H1 (cell line): ENCODE data around the gene CAMK2A. TPM values are rescaled to one million over a fixed set of nuclear protein-coding genes. Genes with fewer than 3 reads are reported as not detected.

Experiments used
- CTCF ChIA-PET: fragments of 300-600 bp; sonication (Branson Sonifier 250); formaldehyde crosslinking; loops from one replicate; lab custom pipeline; 2021; ENCODE audit not compliant: partially characterized antibody; lab: Charles Lee
- POLR2A ChIA-PET: fragments of 300-600 bp; sonication (Branson Sonifier 250); formaldehyde crosslinking; loops from one replicate; lab custom pipeline; 2021; ENCODE audit warnings: inconsistent platforms; ENCODE audit not compliant: partially characterized antibody; lab: Charles Lee
- DNase-seq, 2 experiments: peaks; one replicate each; pipeline versions ENCODE4 v3.0.0 to v3.0.0-alpha.2; 2010 to 2022; ENCODE audit warnings: low spot score in 2 of 2, low read depth in 1 of 2, mixed read lengths in 1 of 2
- FAIRE-seq: peaks from 2 replicates; lab custom pipeline; 2011; peaks lifted over from hg19 to GRCh38; lab: Jason Lieb, UNC
- H2AFZ ChIP-seq: 2 replicates; pipeline ENCODE4 v1.8.1; 2012; ENCODE audit warnings: low read length, inconsistent platforms
- H2AK5ac ChIP-seq: 2 replicates; pipeline ENCODE4 v1.6.1; 2013; ENCODE audit warnings: low read depth, low read length
- H2BK120ac ChIP-seq: replicated peaks from 2 replicates; pipeline ENCODE3; 2013; ENCODE audit warnings: low read depth, low read length, inconsistent platforms
- H2BK12ac ChIP-seq: 2 replicates; pipeline ENCODE4 v1.6.1; 2013; ENCODE audit warnings: low read depth, low read length
- H2BK15ac ChIP-seq: 2 replicates; pipeline ENCODE4 v1.6.1; 2013; ENCODE audit warnings: low read length
- H2BK20ac ChIP-seq: 2 replicates; pipeline ENCODE4 v1.6.1; 2013; ENCODE audit warnings: low read length
- H2BK5ac ChIP-seq: 2 replicates; pipeline ENCODE4 v1.6.1; 2013; ENCODE audit warnings: low read depth, low read length
- H3K14ac ChIP-seq: 2 replicates; pipeline ENCODE4 v1.6.1; 2013; ENCODE audit warnings: inconsistent platforms; ENCODE audit not compliant: insufficient read length
- H3K18ac ChIP-seq: 2 replicates; pipeline ENCODE4 v1.6.1; 2013; ENCODE audit warnings: low read length; ENCODE audit errors: extremely low read depth
- H3K23ac ChIP-seq: 2 replicates; pipeline ENCODE4 v1.6.1; 2013; ENCODE audit warnings: inconsistent platforms; ENCODE audit not compliant: insufficient read length
- H3K23me2 ChIP-seq: 2 replicates; pipeline ENCODE4 v1.6.1; 2013; ENCODE audit warnings: low read depth, low read length
- H3K27ac ChIP-seq: 2 replicates; pipeline ENCODE4 v1.6.1; 2011; ENCODE audit warnings: low read depth, low read length, inconsistent platforms
- H3K27me3 ChIP-seq, 4 experiments: replicated peaks in 1 of 4; 1 replicate in 1 of 4; 2 replicates in 3 of 4; pipeline versions ENCODE4 v1.6.1 to v1.8.1; 2011 to 2013; ENCODE audit warnings: low read length in 3 of 4, mild to moderate bottlenecking in 3 of 4, inconsistent platforms in 2 of 4, mixed read lengths in 2 of 4, moderate library complexity in 1 of 4; ENCODE audit not compliant: control insufficient read depth in 3 of 4, insufficient read depth in 3 of 4; ENCODE audit errors: extremely low read depth in 1 of 4
- H3K36me3 ChIP-seq, 4 experiments: 2 replicates each; pipeline versions ENCODE4 v1.6.1 to v1.8.1; 2011 to 2013; ENCODE audit warnings: mild to moderate bottlenecking in 4 of 4, low read length in 3 of 4, moderate library complexity in 2 of 4, control low read depth in 1 of 4, inconsistent platforms in 1 of 4; ENCODE audit not compliant: insufficient read depth in 4 of 4, control insufficient read depth in 2 of 4
- H3K4ac ChIP-seq: replicated peaks from 2 replicates; pipeline ENCODE3; 2013; ENCODE audit warnings: low read length, low read depth, mixed read lengths, inconsistent platforms; ENCODE audit not compliant: insufficient read length
- H3K4me1 ChIP-seq, 4 experiments: replicated peaks in 1 of 4; 1 replicate in 1 of 4; 2 replicates in 3 of 4; pipeline versions ENCODE4 v1.6.1 to v1.8.1; 2011 to 2013; ENCODE audit warnings: low read length in 3 of 4, inconsistent platforms in 2 of 4, mixed read lengths in 1 of 4; ENCODE audit not compliant: insufficient read depth in 4 of 4, control insufficient read depth in 3 of 4
- H3K4me2 ChIP-seq, 2 experiments: 2 replicates each; pipeline versions ENCODE4 v1.6.1 to v1.8.1; 2011 to 2013; ENCODE audit warnings: low read depth in 2 of 2, low read length in 2 of 2, control low read depth in 1 of 2, inconsistent platforms in 1 of 2, mild to moderate bottlenecking in 1 of 2; ENCODE audit not compliant: insufficient read depth in 1 of 2
- H3K4me3 ChIP-seq, 4 experiments: fragments of 200-600, 300-600 bp in 1 of 4; sonication (generic), shearing (Covaris generic), sonication (Bioruptor Twin) in 1 of 4; 2 replicates each; pipeline versions ENCODE4 v1.5.1 to v1.8.1; 2011 to 2016; ENCODE audit warnings: low read length in 4 of 4, low read depth in 3 of 4, control low read depth in 2 of 4, inconsistent platforms in 2 of 4, mild to moderate bottlenecking in 2 of 4, mixed read lengths in 1 of 4, moderate library complexity in 1 of 4; ENCODE audit not compliant: insufficient read depth in 2 of 4; ENCODE audit errors: extremely low read depth in 1 of 4
- H3K56ac ChIP-seq: replicated peaks from 2 replicates; pipeline ENCODE3; 2013; ENCODE audit warnings: low read depth, mild to moderate bottlenecking, mixed read lengths, low read length, inconsistent platforms; ENCODE audit not compliant: insufficient read length
- H3K79me1 ChIP-seq: 2 replicates; pipeline ENCODE4 v1.6.1; 2013; ENCODE audit warnings: low read depth, low read length, control low read depth
- H3K79me2 ChIP-seq, 2 experiments: 2 replicates each; pipeline versions ENCODE4 v1.6.1 to v1.8.1; 2012 to 2013; ENCODE audit warnings: low read length in 2 of 2, mild to moderate bottlenecking in 2 of 2, inconsistent platforms in 1 of 2; ENCODE audit not compliant: insufficient read depth in 2 of 2, control insufficient read depth in 1 of 2
- H3K9ac ChIP-seq, 4 experiments: replicated peaks in 1 of 4; 1 replicate in 1 of 4; 2 replicates in 3 of 4; pipeline versions ENCODE4 v1.6.1 to v1.8.1; 2011 to 2013; ENCODE audit warnings: low read depth in 3 of 4, low read length in 3 of 4, control low read depth in 2 of 4, mild to moderate bottlenecking in 2 of 4, moderate library complexity in 2 of 4, inconsistent platforms in 1 of 4; ENCODE audit errors: extremely low read depth in 1 of 4
- H3K9me3 ChIP-seq, 2 experiments: 2 replicates each; pipeline versions ENCODE4 v1.6.1 to v1.8.1; 2012 to 2013; ENCODE audit warnings: mild to moderate bottlenecking in 2 of 2, moderate library complexity in 2 of 2, control low read depth in 1 of 2, inconsistent platforms in 1 of 2, low read depth in 1 of 2, low read length in 1 of 2, mixed read lengths in 1 of 2; ENCODE audit not compliant: insufficient read depth in 2 of 2
- H4K20me1 ChIP-seq, 2 experiments: replicated peaks in 1 of 2; 2 replicates each; pipeline versions ENCODE3 to v1.8.1; 2011 to 2013; ENCODE audit warnings: inconsistent platforms in 2 of 2, low read length in 2 of 2, mild to moderate bottlenecking in 1 of 2; ENCODE audit not compliant: insufficient read depth in 2 of 2, control insufficient read depth in 1 of 2
- H4K5ac ChIP-seq: 2 replicates; pipeline ENCODE4 v1.6.1; 2013; ENCODE audit warnings: low read length, low read depth, mixed read lengths, inconsistent platforms; ENCODE audit not compliant: insufficient read length
- H4K8ac ChIP-seq: 2 replicates; pipeline ENCODE4 v1.8.0; 2013; ENCODE audit warnings: mild to moderate bottlenecking, moderate library complexity, low read length, inconsistent platforms; ENCODE audit not compliant: insufficient read depth; ENCODE audit errors: extremely low read depth
- H4K91ac ChIP-seq: replicated peaks from 2 replicates; pipeline ENCODE3; 2013; ENCODE audit warnings: low read length, mixed read lengths, inconsistent platforms; ENCODE audit not compliant: insufficient read length
- ATF2 ChIP-seq: IDR thresholded peaks from 2 replicates; pipeline ENCODE4 v1.6.1; 2012; ENCODE audit warnings: low read length, inconsistent platforms
- CREB1 ChIP-seq: IDR thresholded peaks from 2 replicates; pipeline ENCODE4 v1.6.1; 2012; ENCODE audit warnings: inconsistent platforms
- E2F6 ChIP-seq: IDR thresholded peaks from 2 replicates; pipeline ENCODE4 v1.6.1; 2012; ENCODE audit warnings: inconsistent platforms
- JUN ChIP-seq: IDR thresholded peaks from 2 replicates; pipeline ENCODE4 v1.6.1; 2011; ENCODE audit warnings: low read depth, mild to moderate bottlenecking, improper control_type of control experiment, low read length
- KDM4A ChIP-seq: IDR thresholded peaks from one replicate; pipeline ENCODE4 v1.7.1; 2012; ENCODE audit warnings: low read depth, mild to moderate bottlenecking, moderate library complexity, low read length, inconsistent platforms; ENCODE audit not compliant: severe bottlenecking
- PHF8 ChIP-seq: fragments of 200-600 bp; sonication (generic); conservative IDR thresholded peaks from 2 replicates; pipeline ENCODE4 v1.7.1; 2012; ENCODE audit warnings: low read depth, mild to moderate bottlenecking, inconsistent platforms, low read length, moderate library complexity
- POLR2A ChIP-seq, 2 experiments: IDR thresholded peaks; 1 replicate in 1 of 2; 2 replicates in 1 of 2; pipeline ENCODE4 v1.6.1; 2011; ENCODE audit warnings: low read depth in 2 of 2, low read length in 2 of 2, mild to moderate bottlenecking in 2 of 2; ENCODE audit errors: control extremely low read depth in 1 of 2
- POLR2AphosphoS5 ChIP-seq: IDR thresholded peaks from 2 replicates; pipeline ENCODE4 v1.6.1; 2011; ENCODE audit warnings: low read depth, low read length
- SAP30 ChIP-seq: fragments of 300-600 bp; sonication (generic); IDR thresholded peaks from 2 replicates; pipeline ENCODE4 v1.7.1; 2012; ENCODE audit warnings: low read length, moderate library complexity, mild to moderate bottlenecking, inconsistent platforms; ENCODE audit not compliant: insufficient read depth, insufficient replicate concordance
- SIRT6 ChIP-seq: IDR thresholded peaks from one replicate; pipeline ENCODE4 v1.7.1; 2012; ENCODE audit warnings: low read length, inconsistent platforms
- WGBS, 2 experiments: shearing (Covaris generic) in 1 of 2; methylation state at CpG; one replicate each; pipeline versions ENCODE4 v1.1.6 to v1.1.7; 2013 to 2015; ENCODE audit warnings: low lambda C conversion rate in 2 of 2, mixed read lengths in 2 of 2, inconsistent platforms in 1 of 2, low coverage in 1 of 2, missing lambda C conversion rate in 1 of 2; ENCODE audit not compliant: insufficient replicate concordance in 2 of 2, insufficient coverage in 1 of 2, insufficient read length in 1 of 2; ENCODE audit errors: extremely low coverage in 1 of 2, missing lambda C conversion rate in 1 of 2; 5-methylcytosine and 5-hydroxymethylcytosine counted together
- polyA plus RNA-seq, 7 experiments: library from polyadenylated mRNA; depleted of rRNA in 3 of 7; stranded (reverse) in 5 of 7; unstranded in 2 of 7; fragments of >200 nt in 5 of 7; fragments of 200-250 nt in 2 of 7; gene quantifications; 1 replicate in 5 of 7; 2 replicates in 1 of 7; 4 replicates in 1 of 7; pipeline versions ENCODE4 v1.2.1 to v1.2.3, GENCODE V29; 2011 to 2013; ENCODE audit warnings: missing spikeins in 2 of 7, mixed read lengths in 2 of 7
- total RNA-seq: library from RNA; stranded (reverse); fragmentation: NEBNext Ultra II Directional; extraction: Animal tissue kit (Norgen Biotek cat#: 25700); gene quantifications from 2 replicates; pipeline ENCODE4 v1.2.1, GENCODE V29; 2021

CAMK2A gene
- total and polyA plus RNA-seq, 2 of the 8 experiments (the other 6 are each of a cell fraction or from before 2014, with no cell fraction given) = 0.20 to 0.28 TPM

GRCh38 chr5:150327139-150327538 lies 37.6 kb upstream of the CAMK2A start:
- H2BK15ac ChIP-seq = no peak overlapping the region
- H4K91ac ChIP-seq = no peak overlapping the region
- H2BK5ac ChIP-seq = no peak overlapping the region
- no peak overlapping the region for H2BK120ac ChIP-seq
- no peak overlapping the region for H3K4me3 ChIP-seq
- no peak overlapping the region for H3K56ac ChIP-seq
- no peak overlapping the region for H3K9ac ChIP-seq
- no peaks in the 10 kb centered on the region for H3K9me3 ChIP-seq
- no peak overlapping the region for H3K18ac ChIP-seq
- H3K4me2 ChIP-seq = no peak overlapping the region
- TF ChIP-seq POLR2AphosphoS5 = no peak
- no peak for TF ChIP-seq KDM4A
- TF ChIP-seq E2F6 = no peak
- no peak for TF ChIP-seq PHF8
- no peak for TF ChIP-seq ATF2
- TF ChIP-seq SIRT6 = no peak
- TF ChIP-seq POLR2A (IDR thresholded peaks at IDR 0.05; ENCODE audit: control extremely low read depth in 1 of 2, low read depth in 2 of 2, low read length in 2 of 2) = no peak
- no peak for TF ChIP-seq CREB1
- no peak for TF ChIP-seq SAP30
- TF ChIP-seq JUN = no peak
- H3K4me1 ChIP-seq = no peaks in the 10 kb centered on the region
- WGBS, 2 experiments = 84% methylated on average over 3 of the region's 3 CpGs; no CpG with 5 or more reads in 1 of the 2 experiments
- POLR2A ChIA-PET = no interaction called here
- no peak overlapping the region for H2BK20ac ChIP-seq
- no peak overlapping the region for H4K8ac ChIP-seq
- no peak overlapping the region for H3K14ac ChIP-seq
- no peaks in the 10 kb centered on the region for H3K79me2 ChIP-seq
- no peaks in the 10 kb centered on the region for H3K23me2 ChIP-seq
- no peaks in the 10 kb centered on the region for H3K27me3 ChIP-seq
- H3K27ac ChIP-seq = no peak overlapping the region
- CTCF ChIA-PET = interaction anchor here (0.8 to 15.6 kb wide), 6 partner anchors 10 to 159 kb away, joined by 3 to 126 read pairs (median 3); no protein-coding TSS in a partner anchor
- no peak overlapping the region for H2BK12ac ChIP-seq
- H4K20me1 ChIP-seq = no peaks in the 10 kb centered on the region
- no peak overlapping the region for H3K23ac ChIP-seq
- DNase-seq = no peak
- no peak overlapping the region for H4K5ac ChIP-seq
- no peaks in the 10 kb centered on the region for H3K36me3 ChIP-seq
- no peaks in the 10 kb centered on the region for H3K79me1 ChIP-seq
- FAIRE-seq = no peak
- no peak overlapping the region for H2AFZ ChIP-seq
- H3K4ac ChIP-seq = no peak overlapping the region
- no peak overlapping the region for H2AK5ac ChIP-seq
